Activated CD4-positive, alpha-beta T cell treated with anti-CD3 and anti-CD28 coated beads, Interleukin-2, amount 10 ng/mL, durations not matched to agents 24 days and 14 days (primary cell): ENCODE results near the gene TTC23. TPM values are rescaled to one million over a fixed set of nuclear protein-coding genes. Genes with fewer than 3 reads are reported as not detected.
A peak's percentile ranks its signal among the peaks of the same experiment; 100 is the strongest.

Experiments
- DNase-seq: peaks from one replicate; pipeline ENCODE4 v3.0.0; 2022
- H3K27ac Mint-ChIP-seq: one replicate; pipeline ENCODE4 v1.8.0; 2022; ENCODE audit warnings: mild to moderate bottlenecking, mixed read lengths
- H3K27me3 Mint-ChIP-seq: one replicate; pipeline ENCODE4 v1.8.0; 2022; ENCODE audit warnings: mixed read lengths
- H3K36me3 Mint-ChIP-seq: one replicate; pipeline ENCODE4 v1.8.0; 2022; ENCODE audit warnings: low read depth, mild to moderate bottlenecking, mixed read lengths
- H3K4me1 Mint-ChIP-seq: one replicate; pipeline ENCODE4 v1.8.0; 2021; ENCODE audit warnings: mixed read lengths
- H3K4me3 Mint-ChIP-seq: one replicate; pipeline ENCODE4 v1.8.0; 2022; ENCODE audit warnings: mild to moderate bottlenecking, moderate library complexity, mixed read lengths
- H3K9me3 Mint-ChIP-seq: one replicate; pipeline ENCODE4 v1.8.0; 2021; ENCODE audit warnings: mixed read lengths
- intact Hi-C: fragments of 100-400 bp; cut with micrococcal nuclease; formaldehyde crosslinking; loops from one replicate; pipeline ENCODE4 v1.15.1; 2023
- total RNA-seq: library from RNA; stranded (reverse); gene quantifications from 2 replicates; pipeline ENCODE4 v1.2.3, GENCODE V29; 2022

The TTC23 gene
- total RNA-seq, 1 donor from 2014 or later = 6.0 TPM

DNA sequence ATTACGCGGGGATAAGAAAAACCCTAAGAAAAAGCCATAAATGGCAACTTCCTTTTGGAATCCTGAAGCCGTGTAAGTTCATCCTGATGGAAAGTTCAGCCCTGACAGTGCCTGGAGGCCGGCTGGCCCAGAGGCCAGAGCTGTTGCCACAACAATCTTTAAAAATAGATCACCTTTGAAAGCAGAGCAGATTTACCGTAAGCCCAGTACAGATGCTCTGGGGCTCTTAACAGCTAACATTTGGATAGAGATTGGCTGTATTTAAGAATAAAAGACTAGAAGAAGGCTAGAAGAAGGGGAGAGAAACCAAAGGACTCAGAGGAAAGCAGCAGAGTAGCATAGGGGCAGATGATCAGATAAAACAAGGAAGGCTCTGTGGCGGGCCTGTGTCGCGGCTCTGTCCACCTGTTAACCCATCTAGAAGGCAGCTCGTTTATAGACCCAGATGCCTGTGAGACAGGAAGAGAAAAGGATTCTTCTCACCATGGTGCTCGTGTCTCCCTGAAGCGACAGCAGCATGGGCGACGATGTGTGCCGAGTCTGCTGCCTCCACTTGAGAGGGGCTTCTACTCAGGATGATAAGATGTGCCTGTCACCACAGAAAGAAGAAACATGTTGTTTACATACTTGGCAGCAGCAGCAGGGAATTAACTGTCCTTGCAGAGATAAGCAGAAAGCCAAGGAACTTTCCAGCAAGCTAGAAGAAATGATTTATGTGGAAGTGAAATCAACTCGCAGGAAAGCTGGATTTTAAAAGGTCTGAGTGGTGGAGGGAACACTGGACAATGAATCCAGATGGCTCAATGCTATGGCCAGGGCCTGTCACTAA, 74.6 kb downstream of the TTC23 start:
- no peaks in the 10 kb centered on the region for H3K4me1 Mint-ChIP-seq
- intact Hi-C loops = no loop called here
- H3K27ac Mint-ChIP-seq = no peak overlapping the region
- no peak for DNase-seq
- no peaks in the 10 kb centered on the region for H3K27me3 Mint-ChIP-seq
- no peaks in the 10 kb centered on the region for H3K36me3 Mint-ChIP-seq
- no peak overlapping the region for H3K4me3 Mint-ChIP-seq
- no peaks in the 10 kb centered on the region for H3K9me3 Mint-ChIP-seq

DNA sequence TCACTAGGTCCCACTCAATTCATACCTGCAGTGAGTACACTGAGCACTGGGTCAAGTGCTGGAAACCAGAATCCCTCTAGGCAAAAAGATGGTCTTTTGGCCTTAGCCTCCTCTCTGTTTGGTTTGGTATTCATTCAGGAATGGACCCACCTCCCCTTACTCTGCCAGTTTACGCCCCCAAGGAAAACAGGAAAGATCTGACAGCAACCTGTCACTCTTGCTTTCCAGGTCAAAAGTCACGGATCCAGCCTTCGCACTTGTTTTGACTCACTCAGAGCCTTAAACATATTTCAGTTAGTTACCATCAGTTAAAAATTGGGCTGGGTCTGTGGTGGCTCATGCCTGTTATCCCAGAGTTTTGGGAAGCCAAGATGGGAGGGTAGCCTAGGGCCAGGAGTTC, 76.4 kb downstream of the TTC23 start:
- no peaks in the 10 kb centered on the region for H3K27me3 Mint-ChIP-seq
- no peak for DNase-seq
- no peak overlapping the region for H3K4me3 Mint-ChIP-seq
- no peak overlapping the region for H3K27ac Mint-ChIP-seq
- no peaks in the 10 kb centered on the region for H3K4me1 Mint-ChIP-seq
- H3K9me3 Mint-ChIP-seq = no peaks in the 10 kb centered on the region
- H3K36me3 Mint-ChIP-seq = no peaks in the 10 kb centered on the region
- intact Hi-C loops = no loop called here

DNA sequence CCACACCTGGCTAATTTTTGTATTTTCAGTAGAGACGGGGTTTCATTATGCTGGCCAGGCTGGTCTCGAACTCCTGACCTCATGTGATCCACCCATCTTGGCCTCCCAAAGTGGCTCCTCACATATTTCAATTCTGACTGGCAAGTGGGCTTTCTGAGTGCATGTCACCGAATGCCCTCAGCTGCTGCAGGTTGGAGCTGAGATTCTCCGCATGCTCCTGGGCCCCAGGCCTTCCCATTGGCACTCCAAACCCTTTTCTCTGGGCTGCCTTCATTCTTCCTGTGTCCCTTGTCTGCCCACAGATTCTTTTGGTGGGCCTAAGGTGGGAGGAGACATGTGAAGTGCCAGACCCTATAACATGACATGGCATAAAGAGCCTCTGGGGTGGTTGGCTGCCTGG, 77.2 kb downstream of the TTC23 start:
- no peak for DNase-seq
- Mint-ChIP-seq H3K9me3 (no peaks in the 10 kb centered on the region), H3K36me3 (no peaks in the 10 kb centered on the region), H3K4me1 (no peaks in the 10 kb centered on the region), H3K27ac (no peak overlapping the region), H3K4me3 (no peak overlapping the region), H3K27me3 (no peaks in the 10 kb centered on the region)
- intact Hi-C loops = no loop called here

DNA sequence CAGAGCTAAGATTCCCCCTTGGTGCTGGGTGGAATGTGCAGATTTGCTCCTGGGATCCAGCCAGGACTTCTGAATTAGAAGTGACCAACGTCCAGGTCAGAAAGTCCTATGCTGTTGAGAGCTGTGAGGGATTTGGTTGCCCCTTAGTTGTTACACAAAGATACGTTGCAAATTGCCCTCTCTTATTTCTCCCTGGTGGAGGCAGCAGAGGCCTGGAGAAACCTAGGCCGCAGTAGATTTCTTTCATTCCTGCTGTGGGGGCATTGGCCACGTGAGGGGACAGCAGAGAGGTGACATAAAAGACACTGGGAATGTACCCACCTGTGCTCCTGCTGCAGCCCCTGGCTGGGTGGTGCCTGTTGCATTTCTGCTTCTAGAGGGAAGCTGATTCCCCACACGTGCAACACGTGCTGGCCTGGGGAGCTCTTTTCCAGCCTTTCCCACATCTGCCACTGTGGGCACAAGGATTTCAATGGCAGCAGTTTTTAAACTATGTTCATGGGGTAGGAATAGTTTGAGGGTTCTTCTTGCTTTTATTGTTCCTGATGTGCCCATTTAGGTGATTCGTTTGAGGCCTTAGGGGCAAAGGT, 78.8 kb downstream of the TTC23 start:
- Mint-ChIP-seq H3K9me3 (no peaks in the 10 kb centered on the region), H3K4me1 (no peaks in the 10 kb centered on the region), H3K27ac (no peak overlapping the region), H3K4me3 (no peak overlapping the region), H3K27me3 (no peaks in the 10 kb centered on the region), H3K36me3 (no peaks in the 10 kb centered on the region)
- intact Hi-C loops = no loop called here
- no peak for DNase-seq

DNA sequence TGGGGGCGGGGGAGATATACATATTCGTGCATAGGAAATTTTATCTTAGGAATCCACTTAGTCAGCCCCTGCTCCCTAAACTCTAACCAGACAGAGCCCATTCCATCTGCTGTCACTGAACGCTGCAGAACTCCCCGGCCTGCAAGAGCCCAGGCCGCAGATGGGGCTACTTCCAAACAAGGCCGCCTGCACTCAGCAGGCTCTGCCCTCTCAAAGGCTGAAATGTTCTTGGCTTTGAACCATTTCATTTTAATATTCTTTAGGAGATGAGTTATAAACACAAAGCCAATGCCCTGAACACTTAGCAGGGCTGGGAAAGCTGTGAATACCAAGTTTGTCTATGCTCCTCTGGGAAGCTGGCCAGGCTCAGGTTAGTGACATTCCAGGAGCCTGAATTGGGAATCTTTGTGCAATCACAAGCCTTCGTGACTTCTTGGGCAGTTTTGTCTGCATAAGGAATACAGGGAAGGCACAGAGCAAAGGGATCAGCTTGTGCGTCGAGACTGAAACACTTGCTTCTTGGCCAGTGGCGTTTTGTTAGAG, 79.5 kb downstream of the TTC23 start:
- Mint-ChIP-seq H3K4me3 (no peak overlapping the region), H3K9me3 (no peaks in the 10 kb centered on the region), H3K4me1 (no peaks in the 10 kb centered on the region), H3K36me3 (no peaks in the 10 kb centered on the region), H3K27ac (no peak overlapping the region), H3K27me3 (no peaks in the 10 kb centered on the region)
- DNase-seq = no peak
- intact Hi-C loops = no loop called here

DNA sequence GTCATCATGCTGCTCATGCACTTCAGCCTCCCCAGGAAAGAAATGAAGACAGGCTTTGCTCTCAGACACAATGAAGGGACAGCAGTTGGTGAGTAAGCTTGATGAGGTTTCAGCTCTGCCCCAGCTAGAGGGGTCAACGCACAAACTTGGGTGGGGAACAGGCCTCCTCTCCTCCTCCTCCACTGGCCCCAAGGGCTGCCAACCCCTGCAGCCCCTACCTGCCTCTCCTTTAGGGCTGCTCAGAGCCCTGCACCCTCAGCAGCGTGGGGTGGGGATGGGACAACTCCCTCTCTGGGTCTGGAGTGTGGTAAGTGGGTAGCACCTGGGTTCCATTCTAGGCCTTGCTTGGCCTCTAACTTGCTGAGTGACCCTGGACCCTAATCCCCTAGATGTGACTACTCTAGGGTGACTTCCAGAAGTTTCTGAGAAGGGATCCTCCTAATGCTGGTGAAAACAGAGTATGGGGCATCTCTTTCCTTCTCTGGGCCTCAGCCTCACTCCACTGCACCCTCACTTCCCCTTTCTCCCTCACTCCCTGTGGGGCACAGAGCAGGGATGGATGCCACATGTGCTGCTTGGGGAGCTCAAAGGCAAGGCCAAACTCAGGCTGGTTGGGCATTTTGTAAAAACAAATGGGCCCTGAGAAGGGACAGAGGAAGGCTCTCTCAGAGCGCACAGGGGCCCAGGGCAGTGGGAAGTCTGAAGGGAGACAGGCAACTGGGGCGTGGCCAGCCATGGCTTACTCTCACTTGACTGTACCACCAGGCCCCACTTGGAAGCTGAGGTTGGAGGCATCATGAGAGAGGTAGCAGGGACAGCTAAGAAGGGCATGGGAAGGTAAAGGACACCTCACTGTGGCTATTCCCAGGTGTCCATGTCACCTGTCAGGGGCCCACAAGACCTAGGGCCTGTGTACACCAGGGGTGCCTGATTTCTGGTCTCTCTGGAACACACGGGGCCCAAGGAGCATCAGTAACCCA, 80.5 kb downstream of the TTC23 start:
- DNase-seq = no peak
- H3K36me3 Mint-ChIP-seq = no peaks in the 10 kb centered on the region
- intact Hi-C loops = no loop called here
- peaks cover 4% of the 10 kb centered on the region for H3K4me1 Mint-ChIP-seq
- H3K27ac Mint-ChIP-seq = no peak overlapping the region
- no peak overlapping the region for H3K4me3 Mint-ChIP-seq
- H3K9me3 Mint-ChIP-seq = no peaks in the 10 kb centered on the region
- no peaks in the 10 kb centered on the region for H3K27me3 Mint-ChIP-seq

DNA sequence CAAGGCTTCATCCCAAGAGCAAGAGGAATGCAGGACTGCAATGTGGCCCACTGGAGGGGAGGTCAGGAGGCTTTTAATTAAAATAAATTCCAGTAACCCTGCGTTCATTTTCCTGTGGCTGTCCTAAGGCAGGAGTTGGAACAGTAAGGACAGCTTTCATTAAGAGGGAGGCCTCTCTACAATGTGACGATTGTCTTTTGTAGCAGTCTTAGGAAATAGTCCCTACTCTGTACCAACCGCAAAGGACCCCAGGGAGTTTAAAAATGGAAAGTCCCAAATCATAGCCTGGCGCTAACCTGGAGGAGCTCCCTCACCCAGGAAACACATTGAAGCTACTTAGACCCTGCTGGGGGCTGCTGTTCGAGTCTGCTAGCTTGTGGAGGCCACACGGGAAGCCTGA, 81.7 kb downstream of the TTC23 start:
- no peaks in the 10 kb centered on the region for H3K27me3 Mint-ChIP-seq
- intact Hi-C loops = no loop called here
- H3K9me3 Mint-ChIP-seq = no peaks in the 10 kb centered on the region
- H3K4me3 Mint-ChIP-seq = no peak overlapping the region
- H3K36me3 Mint-ChIP-seq = no peaks in the 10 kb centered on the region
- peaks cover 15% of the 10 kb centered on the region for H3K4me1 Mint-ChIP-seq
- no peak for DNase-seq
- H3K27ac Mint-ChIP-seq = no peak overlapping the region

DNA sequence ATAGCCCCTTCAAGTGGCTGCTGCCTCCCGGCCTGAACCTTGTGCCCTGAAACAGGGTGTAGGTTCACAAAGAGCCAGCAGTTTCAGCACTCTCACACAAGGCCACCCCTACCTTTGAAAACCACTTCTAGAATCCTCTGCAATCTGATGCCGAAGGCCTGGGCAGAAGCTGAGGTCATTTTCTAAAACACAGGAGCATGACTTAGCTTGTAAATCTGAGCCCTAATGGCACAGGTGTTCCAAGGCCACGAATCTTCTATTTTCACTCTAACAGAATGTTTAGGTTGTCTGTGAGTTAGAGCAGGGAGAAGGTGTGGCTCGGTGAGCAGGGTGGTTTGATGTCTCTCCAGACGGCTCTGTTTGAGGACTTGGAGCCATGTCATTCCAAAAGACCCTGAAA, 82.2 kb downstream of the TTC23 start:
- Mint-ChIP-seq H3K4me1 (peaks cover 15% of the 10 kb centered on the region), H3K27ac (no peak overlapping the region), H3K27me3 (no peaks in the 10 kb centered on the region), H3K36me3 (no peaks in the 10 kb centered on the region), H3K4me3 (no peak overlapping the region), H3K9me3 (no peaks in the 10 kb centered on the region)
- intact Hi-C loops = no loop called here
- DNase-seq = no peak

DNA sequence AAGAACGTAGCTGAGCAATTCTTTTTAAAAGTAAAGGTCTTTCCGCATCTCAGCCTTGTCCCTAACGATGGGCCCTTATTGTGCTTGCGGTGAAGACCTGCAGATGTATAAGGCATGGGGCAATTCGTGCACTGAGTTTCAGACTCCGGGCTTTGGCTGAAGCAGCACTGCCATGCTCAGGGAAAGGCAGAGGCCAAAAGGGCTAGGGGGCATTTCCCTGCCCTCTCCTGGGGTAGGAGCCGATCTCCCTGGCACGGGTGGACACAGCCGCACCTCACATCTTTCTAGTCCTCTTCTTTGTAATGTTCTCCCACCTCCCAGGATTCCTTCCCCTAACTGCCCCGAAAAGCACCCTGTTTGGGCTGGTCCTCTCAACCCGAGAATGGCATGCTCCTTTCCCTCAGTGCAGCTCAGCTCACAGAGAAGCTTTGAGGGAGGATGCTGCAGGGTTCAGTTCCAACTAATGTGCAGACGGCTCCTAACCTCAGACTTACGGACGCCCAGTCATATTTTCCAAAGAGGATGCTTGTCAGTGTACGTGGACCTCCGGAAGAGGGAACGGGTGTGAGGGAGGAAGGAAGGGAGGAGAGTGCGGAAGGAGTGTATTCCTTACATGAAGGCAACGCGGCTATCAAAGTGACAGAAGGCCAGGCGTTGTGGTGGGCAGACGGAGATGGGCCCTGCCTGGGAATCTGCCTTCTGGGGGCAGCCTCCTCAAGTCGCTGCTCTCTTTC, 83.3 kb downstream of the TTC23 start:
- Mint-ChIP-seq H3K4me1 (peaks cover 15% of the 10 kb centered on the region), H3K27ac (no peak overlapping the region), H3K4me3 (no peak overlapping the region), H3K27me3 (no peaks in the 10 kb centered on the region), H3K36me3 (no peaks in the 10 kb centered on the region), H3K9me3 (no peaks in the 10 kb centered on the region)
- intact Hi-C loops = no loop called here
- DNase-seq = no peak

DNA sequence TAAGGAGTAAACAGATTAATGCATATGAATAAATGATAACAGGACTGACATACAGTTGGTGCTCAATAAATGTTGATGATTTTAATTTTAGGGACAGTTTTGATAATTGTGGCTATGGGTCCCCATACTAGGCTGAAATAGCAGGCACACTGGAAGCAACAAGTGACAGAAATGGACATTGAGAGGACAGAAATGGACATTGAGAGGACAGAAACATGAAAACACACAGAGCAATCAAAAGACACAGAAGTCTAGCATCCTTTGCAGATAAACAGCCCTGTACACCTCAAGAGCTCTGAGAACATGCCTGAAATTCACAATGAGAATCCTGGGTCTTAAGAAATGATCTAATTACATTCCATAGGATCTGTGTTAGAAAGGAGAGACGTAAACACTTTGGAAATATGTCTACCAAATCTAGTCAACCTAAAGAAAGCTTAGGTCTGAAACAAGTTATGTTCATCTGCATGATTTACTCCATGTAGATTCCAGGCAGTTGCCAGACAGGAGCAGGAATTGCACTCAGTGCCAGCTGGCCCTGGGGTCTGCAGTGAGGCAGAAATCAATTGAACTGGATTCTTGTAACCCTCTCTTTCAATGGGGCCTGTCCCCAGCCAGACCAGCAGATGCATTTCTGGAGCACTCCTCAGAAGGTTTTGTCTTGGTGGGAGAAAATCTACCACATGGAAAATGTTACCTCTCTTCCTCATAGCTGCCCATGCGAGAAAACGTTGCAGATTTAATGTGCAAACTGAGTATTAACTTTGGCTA, 84.2 kb downstream of the TTC23 start:
- Mint-ChIP-seq H3K4me1 (peaks cover 15% of the 10 kb centered on the region), H3K9me3 (no peaks in the 10 kb centered on the region), H3K36me3 (no peaks in the 10 kb centered on the region), H3K27ac (no peak overlapping the region), H3K4me3 (no peak overlapping the region), H3K27me3 (no peaks in the 10 kb centered on the region)
- intact Hi-C loops = no loop called here
- DNase-seq = no peak

DNA sequence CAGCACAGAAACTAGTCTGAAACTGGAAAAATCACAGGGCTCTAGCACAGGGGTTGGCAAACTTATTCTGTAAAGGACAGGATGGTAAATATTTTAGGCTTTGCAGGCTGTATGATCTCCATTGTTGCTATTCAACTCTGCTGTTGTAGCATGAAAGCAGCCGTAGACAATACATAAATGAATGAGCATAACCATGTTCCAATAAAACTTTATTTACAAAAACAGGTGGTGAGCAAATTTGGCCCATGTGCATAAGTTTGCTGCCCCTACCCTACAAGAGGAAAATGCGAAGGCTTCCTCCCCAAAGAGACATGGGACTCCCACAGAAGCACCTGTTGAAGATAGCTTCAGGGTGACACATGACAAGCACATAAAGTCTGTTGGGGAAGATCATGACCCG, 85.3 kb downstream of the TTC23 start:
- Mint-ChIP-seq H3K9me3 (no peaks in the 10 kb centered on the region), H3K4me1 (peaks cover 15% of the 10 kb centered on the region), H3K27ac (no peak overlapping the region), H3K27me3 (no peaks in the 10 kb centered on the region), H3K36me3 (no peaks in the 10 kb centered on the region), H3K4me3 (no peak overlapping the region)
- DNase-seq = no peak
- intact Hi-C loops = no loop called here

DNA sequence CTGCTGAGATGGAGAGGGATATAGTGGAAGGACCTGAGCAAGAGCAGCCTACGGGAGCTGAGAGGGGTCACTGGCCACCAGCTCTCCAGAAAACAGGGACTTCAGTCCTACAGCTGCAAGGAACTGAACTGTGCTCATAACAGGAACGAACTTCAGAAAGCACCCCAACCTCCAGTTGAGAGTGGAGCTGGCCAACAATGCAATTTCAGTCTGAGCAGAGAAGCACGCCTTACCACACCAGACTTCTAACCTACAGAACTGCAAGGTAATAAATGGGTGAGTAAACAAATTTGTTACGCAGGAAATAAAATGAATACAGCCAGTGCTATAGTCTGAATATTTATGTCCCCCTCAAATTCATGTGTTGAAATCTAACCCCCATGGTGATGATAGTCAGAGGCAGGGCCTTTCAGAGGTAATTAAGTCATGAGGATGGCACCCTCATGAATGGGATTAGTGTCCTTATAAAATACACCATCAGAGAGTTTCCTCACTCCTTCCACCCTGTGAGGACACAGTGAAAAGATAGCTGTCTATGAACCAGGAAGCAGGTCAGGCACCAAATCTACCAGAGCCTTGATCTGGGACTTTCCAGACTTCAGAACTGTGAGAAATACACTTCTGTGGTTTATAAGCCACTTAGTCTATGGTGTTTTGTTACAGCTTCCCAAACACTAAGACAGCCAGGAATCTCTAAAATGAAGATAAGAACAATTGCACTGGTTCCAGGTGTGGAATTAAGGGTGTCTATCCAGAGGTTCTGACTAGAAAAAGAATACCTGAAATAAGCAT, 85.9 kb downstream of the TTC23 start:
- Mint-ChIP-seq H3K4me1 (peaks cover 15% of the 10 kb centered on the region), H3K4me3 (no peak overlapping the region)
- DNase-seq = peak; percentile 69

More for the DNA sequence above, 85.9 kb downstream of the TTC23 start:
- Mint-ChIP-seq H3K27ac (no peak overlapping the region), H3K36me3 (no peaks in the 10 kb centered on the region), H3K9me3 (no peaks in the 10 kb centered on the region), H3K27me3 (no peaks in the 10 kb centered on the region)
- intact Hi-C loops = no loop called here
